OCI-LY1 (cell line): ENCODE results near the gene SLC44A3.

ENCODE experiments used
- EZH2 ChIP-seq: fragments of 200-600 bp; sonication (generic), shearing (Covaris generic); IDR thresholded peaks from 2 replicates; pipeline ENCODE4 v1.8.0; 2017; ENCODE audit warnings: borderline replicate concordance, mixed run types, mild to moderate bottlenecking, antibody characterized with exemption, low read length, moderate library complexity, mixed read lengths
- TF ChIP-seq, protein P1 (sequence below): fragments of 200-600 bp; sonication (generic), shearing (Covaris generic); IDR thresholded peaks from 2 replicates; pipeline ENCODE4 v1.5.1; 2017; ENCODE audit warnings: mild to moderate bottlenecking, antibody characterized with exemption, low read length, moderate library complexity, mixed read lengths

DNA sequence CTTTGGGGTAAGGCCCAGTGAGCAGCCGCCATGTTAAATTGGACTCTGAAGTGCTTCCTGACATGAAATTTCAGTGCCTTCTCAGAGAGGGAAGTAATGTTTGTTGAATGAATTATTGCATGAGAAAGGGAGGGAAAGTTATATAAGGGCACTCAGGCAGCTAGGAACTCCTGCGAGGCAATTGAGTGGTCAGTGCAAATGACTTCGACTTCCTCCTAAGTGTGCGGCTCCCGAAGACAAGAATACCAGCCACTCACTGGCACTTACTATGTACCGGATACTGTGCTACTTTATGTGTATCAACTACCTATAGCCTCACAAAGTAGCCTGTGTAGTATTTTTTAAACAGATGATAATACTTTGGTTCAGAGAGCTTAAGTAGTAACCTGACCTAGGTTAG, 54.3 kb downstream of the SLC44A3 start:
- TF ChIP-seq, protein P1, sequence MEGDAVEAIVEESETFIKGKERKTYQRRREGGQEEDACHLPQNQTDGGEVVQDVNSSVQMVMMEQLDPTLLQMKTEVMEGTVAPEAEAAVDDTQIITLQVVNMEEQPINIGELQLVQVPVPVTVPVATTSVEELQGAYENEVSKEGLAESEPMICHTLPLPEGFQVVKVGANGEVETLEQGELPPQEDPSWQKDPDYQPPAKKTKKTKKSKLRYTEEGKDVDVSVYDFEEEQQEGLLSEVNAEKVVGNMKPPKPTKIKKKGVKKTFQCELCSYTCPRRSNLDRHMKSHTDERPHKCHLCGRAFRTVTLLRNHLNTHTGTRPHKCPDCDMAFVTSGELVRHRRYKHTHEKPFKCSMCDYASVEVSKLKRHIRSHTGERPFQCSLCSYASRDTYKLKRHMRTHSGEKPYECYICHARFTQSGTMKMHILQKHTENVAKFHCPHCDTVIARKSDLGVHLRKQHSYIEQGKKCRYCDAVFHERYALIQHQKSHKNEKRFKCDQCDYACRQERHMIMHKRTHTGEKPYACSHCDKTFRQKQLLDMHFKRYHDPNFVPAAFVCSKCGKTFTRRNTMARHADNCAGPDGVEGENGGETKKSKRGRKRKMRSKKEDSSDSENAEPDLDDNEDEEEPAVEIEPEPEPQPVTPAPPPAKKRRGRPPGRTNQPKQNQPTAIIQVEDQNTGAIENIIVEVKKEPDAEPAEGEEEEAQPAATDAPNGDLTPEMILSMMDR: no peak
- no peak for TF ChIP-seq EZH2
